GM13977 (cell line): ENCODE measurements around the gene KMT2A.

Experiments
- DNase-seq: peaks from one replicate; pipeline ENCODE4 v3.0.0; 2012; ENCODE audit warnings: low spot score
- in situ Hi-C: fragments of 300-500 bp; cut with MboI; formaldehyde crosslinking; loops from one replicate; pipeline ENCODE4 v1.12.0; 2022; ENCODE audit warnings: low sequenced_read_pairs, low pct_unique_long_range_greater_than_20kb, mixed read lengths, inconsistent platforms; ENCODE audit not compliant: unreplicated experiment
- TF ChIP-seq, protein P1 (sequence below): IDR thresholded peaks from 2 replicates; pipeline ENCODE4 v1.5.1; 2012; ENCODE audit warnings: mild to moderate bottlenecking, control low read depth; ENCODE audit not compliant: insufficient read depth; ENCODE audit errors: extremely low read depth, missing control alignments

Gene KMT2A

DNA sequence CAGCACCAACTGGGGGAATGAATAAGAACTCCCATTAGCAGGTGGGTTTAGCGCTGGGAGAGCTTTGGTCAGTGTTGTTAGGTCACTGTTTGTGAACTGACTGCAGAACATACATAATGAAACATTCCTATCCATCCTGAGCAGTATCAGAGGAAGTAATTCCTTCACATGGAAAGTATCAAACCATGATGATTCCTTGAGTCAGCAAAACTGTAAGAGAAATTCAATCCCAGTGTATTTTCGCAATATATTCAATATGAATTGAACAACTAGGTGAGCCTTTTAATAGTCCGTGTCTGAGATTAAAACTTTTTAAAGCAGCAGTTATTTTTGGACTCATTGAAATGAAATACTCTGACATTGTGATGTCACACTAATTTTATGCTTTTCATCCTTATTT lies 48.1 kb downstream of the KMT2A start:
- in situ Hi-C loops: no loop called here
- TF ChIP-seq, protein P1, sequence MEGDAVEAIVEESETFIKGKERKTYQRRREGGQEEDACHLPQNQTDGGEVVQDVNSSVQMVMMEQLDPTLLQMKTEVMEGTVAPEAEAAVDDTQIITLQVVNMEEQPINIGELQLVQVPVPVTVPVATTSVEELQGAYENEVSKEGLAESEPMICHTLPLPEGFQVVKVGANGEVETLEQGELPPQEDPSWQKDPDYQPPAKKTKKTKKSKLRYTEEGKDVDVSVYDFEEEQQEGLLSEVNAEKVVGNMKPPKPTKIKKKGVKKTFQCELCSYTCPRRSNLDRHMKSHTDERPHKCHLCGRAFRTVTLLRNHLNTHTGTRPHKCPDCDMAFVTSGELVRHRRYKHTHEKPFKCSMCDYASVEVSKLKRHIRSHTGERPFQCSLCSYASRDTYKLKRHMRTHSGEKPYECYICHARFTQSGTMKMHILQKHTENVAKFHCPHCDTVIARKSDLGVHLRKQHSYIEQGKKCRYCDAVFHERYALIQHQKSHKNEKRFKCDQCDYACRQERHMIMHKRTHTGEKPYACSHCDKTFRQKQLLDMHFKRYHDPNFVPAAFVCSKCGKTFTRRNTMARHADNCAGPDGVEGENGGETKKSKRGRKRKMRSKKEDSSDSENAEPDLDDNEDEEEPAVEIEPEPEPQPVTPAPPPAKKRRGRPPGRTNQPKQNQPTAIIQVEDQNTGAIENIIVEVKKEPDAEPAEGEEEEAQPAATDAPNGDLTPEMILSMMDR: no peak
- DNase-seq: no peak

DNA sequence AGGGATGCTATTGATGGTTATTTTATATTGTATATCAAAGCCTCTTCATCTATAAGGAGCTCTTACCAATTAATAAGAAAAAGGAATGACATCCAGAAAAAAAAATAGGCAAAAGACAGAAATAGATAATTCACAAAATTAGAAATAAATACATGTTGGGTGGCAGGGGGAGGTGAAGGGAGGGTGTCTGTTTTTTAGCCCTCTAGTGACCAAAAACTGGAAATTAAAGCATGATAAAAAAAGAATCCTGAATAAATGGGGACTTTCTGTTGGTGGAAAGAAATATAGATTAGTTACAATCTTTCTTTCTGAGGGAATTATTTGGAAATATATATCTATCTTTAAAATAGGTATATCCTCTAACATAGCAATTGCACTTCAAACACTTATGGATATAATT lies 49.0 kb downstream of the KMT2A start:
- in situ Hi-C loops: no loop called here
- TF ChIP-seq, protein P1: no peak
- no peak for DNase-seq

- peak; percentile 82 for DNase-seq
- TF ChIP-seq, protein P1: peak; percentile 82
- in situ Hi-C loops: no loop called here
Measured at GRCh38 chr11:118488480-118489109, 52.3 kb downstream of the KMT2A start.

DNA sequence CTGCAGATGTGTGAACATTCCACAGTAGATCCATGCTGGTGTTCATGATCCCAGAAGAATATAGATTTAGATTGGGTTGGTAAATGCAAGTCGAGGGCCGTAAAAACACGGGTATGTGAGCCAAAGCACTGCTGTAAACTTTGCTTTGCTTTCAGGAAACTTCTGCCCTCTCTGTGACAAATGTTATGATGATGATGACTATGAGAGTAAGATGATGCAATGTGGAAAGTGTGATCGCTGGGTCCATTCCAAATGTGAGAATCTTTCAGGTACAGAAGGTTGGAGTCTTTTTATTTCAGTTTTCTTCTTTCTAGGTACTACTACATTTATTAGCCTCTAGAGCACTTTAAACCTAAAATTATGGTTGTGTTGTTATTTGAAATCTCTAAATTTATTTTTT lies 54.7 kb downstream of the KMT2A start:
- no peak for DNase-seq
- TF ChIP-seq, protein P1: no peak
- in situ Hi-C loops: loop anchor here (10.0 kb wide), 1 partner anchor 96 kb away; no protein-coding TSS in a partner anchor

DNA sequence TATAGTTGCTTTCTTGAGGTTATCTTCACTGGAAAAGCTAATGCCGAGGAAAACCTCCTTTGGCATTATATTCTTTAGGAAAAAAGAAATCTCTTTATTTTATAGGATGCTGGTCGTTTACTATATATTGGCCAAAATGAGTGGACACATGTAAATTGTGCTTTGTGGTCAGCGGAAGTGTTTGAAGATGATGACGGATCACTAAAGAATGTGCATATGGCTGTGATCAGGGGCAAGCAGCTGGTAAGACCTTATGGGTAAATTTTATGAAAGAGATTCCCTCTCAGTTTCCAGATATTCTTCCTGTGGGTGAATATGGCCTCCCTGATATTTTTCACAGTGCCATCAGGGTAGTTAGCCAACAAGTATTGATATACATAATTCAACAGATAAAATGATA lies 61.5 kb downstream of the KMT2A start:
- in situ Hi-C loops: loop anchor here (10.0 kb wide), 1 partner anchor 103 kb away; no protein-coding TSS in a partner anchor
- no peak for DNase-seq
- TF ChIP-seq, protein P1: no peak

GRCh38 chr11:118503216-118503615 lies 66.9 kb downstream of the KMT2A start:
- no peak for DNase-seq
- in situ Hi-C loops: no loop called here
- TF ChIP-seq, protein P1: no peak

DNA sequence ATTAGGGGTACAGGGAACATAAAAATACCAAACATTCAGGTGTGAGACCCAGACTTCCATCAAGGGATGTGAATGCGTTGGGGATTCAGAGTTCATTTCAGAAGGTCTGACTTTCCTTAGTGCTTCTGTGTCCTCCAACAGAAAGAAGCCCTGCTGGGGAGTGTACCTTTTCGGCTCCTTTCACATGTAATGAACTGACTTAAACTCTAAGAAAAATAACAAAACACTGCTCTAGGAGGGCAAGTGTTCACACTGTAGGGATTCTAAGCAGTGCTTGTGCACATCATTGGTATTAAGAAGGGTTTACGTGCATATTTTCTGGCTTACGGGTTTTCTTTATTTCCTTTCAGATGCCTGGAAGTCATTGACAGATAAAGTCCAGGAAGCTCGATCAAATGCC lies 75.3 kb downstream of the KMT2A start:
- in situ Hi-C loops: no loop called here
- TF ChIP-seq, protein P1: no peak
- DNase-seq: no peak
